Measurements from ENCODE around the gene OR8B2.

- TF ChIP-seq, protein P1, sequence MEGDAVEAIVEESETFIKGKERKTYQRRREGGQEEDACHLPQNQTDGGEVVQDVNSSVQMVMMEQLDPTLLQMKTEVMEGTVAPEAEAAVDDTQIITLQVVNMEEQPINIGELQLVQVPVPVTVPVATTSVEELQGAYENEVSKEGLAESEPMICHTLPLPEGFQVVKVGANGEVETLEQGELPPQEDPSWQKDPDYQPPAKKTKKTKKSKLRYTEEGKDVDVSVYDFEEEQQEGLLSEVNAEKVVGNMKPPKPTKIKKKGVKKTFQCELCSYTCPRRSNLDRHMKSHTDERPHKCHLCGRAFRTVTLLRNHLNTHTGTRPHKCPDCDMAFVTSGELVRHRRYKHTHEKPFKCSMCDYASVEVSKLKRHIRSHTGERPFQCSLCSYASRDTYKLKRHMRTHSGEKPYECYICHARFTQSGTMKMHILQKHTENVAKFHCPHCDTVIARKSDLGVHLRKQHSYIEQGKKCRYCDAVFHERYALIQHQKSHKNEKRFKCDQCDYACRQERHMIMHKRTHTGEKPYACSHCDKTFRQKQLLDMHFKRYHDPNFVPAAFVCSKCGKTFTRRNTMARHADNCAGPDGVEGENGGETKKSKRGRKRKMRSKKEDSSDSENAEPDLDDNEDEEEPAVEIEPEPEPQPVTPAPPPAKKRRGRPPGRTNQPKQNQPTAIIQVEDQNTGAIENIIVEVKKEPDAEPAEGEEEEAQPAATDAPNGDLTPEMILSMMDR (IDR thresholded peaks at IDR 0.05; ENCODE audit: low read depth, low read length) = no peak
- TF ChIP-seq EZH2phosphoT487 (IDR thresholded peaks at IDR 0.05; ENCODE audit: low read depth) = no peak
Observed at GRCh38 chr11:124340142-124340447, 44.2 kb downstream of the OR8B2 start.

All from OCI-LY3 (cell line).